OCI-LY3 (cell line): ENCODE results near the gene ZNF24.

Experiments
- EZH2phosphoT487 ChIP-seq: fragments of 200-600 bp; shearing (Covaris generic); IDR thresholded peaks from 2 replicates; pipeline ENCODE4 v1.6.1; 2018; ENCODE audit warnings: antibody characterized with exemption, mixed run types, low read depth
- TF ChIP-seq, protein P1 (sequence below): fragments of 200-600, 300-600 bp; sonication (generic); IDR thresholded peaks from 2 replicates; pipeline ENCODE4 v1.5.1; 2014; ENCODE audit warnings: antibody characterized with exemption, low read length, low read depth

DNA sequence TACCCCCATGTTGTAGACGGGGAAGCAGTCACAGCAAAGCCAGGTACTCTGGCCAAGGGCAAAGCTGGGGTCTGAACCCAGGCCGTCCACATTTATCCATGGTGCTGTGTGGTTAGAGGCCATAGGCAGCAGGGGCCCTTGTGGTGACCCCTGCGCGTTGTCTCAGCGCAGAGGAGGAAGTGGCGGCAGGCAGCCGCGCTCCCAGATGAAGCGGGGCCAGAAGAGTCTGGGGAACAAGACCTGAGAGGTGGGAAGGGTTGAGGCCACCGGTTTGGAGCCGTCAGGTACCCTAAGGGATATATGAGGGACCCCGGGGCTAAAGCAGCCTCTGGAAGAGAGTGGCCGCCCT, 32.1 kb upstream of the ZNF24 start:
- TF ChIP-seq, protein P1, sequence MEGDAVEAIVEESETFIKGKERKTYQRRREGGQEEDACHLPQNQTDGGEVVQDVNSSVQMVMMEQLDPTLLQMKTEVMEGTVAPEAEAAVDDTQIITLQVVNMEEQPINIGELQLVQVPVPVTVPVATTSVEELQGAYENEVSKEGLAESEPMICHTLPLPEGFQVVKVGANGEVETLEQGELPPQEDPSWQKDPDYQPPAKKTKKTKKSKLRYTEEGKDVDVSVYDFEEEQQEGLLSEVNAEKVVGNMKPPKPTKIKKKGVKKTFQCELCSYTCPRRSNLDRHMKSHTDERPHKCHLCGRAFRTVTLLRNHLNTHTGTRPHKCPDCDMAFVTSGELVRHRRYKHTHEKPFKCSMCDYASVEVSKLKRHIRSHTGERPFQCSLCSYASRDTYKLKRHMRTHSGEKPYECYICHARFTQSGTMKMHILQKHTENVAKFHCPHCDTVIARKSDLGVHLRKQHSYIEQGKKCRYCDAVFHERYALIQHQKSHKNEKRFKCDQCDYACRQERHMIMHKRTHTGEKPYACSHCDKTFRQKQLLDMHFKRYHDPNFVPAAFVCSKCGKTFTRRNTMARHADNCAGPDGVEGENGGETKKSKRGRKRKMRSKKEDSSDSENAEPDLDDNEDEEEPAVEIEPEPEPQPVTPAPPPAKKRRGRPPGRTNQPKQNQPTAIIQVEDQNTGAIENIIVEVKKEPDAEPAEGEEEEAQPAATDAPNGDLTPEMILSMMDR, result no peak
- no peak for TF ChIP-seq EZH2phosphoT487
